Left lung (tissue), 10 donors: ENCODE results near the gene LAMC3. TPM values are rescaled to one million over a fixed set of nuclear protein-coding genes. Genes with fewer than 3 reads are reported as not detected.
A peak's percentile ranks its signal among the peaks of the same experiment; 100 is the strongest.

Experiments used
- ATAC-seq: fragments of 200-7000 bp; cut with Tn5 transposase; one replicate; pipeline ENCODE4 v1.9.1; 2020; ENCODE audit warnings: moderate library complexity
- DNase-seq, 4 donors: peaks; one replicate each; pipeline ENCODE4 v3.0.0-alpha.2; 2013 to 2020
- H3K27ac ChIP-seq, 2 donors: fragments of 200-600 bp; sonication (generic) in 1 of 2; one replicate each; pipeline versions ENCODE4 v1.5.0 to v1.8.0; 2020 to 2021
- H3K27me3 ChIP-seq, 2 donors: fragments of 200-600 bp; sonication (generic) in 1 of 2; one replicate each; pipeline versions ENCODE4 v1.5.0 to v1.8.0; 2020 to 2021
- H3K36me3 ChIP-seq, 2 donors: fragments of 200-600 bp; sonication (generic) in 1 of 2; one replicate each; pipeline versions ENCODE4 v1.5.0 to v1.8.0; 2020 to 2021
- H3K4me1 ChIP-seq, 2 donors: fragments of 200-600 bp; one replicate each; pipeline ENCODE4 v1.8.0; 2021
- H3K4me3 ChIP-seq, 2 donors: fragments of 200-600 bp; sonication (generic) in 1 of 2; one replicate each; pipeline versions ENCODE4 v1.5.0 to v1.8.0; 2020 to 2021; ENCODE audit warnings: mild to moderate bottlenecking in 1 of 2
- H3K9me3 ChIP-seq, 2 donors: fragments of 200-600 bp; sonication (generic) in 1 of 2; one replicate each; pipeline versions ENCODE4 v1.5.0 to v1.8.0; 2020 to 2021
- intact Hi-C, 2 donors: fragments of 100-400 bp; cut with DNase I; formaldehyde crosslinking; loops; one replicate each; pipeline versions ENCODE4 v1.11.2 to v1.14.2; 2022
- polyA plus RNA-seq, 6 donors: library from polyadenylated mRNA; unstranded; fragments of 120-200 nt; gene quantifications; one replicate each; pipeline ENCODE4 v1.2.1, GENCODE V29; 2013; ENCODE audit not compliant: insufficient read length in 6 of 6
- total RNA-seq, 2 donors: library from RNA; stranded (reverse); fragmentation: NEBNext Ultra II Directional; extraction: Animal tissue kit (Norgen Biotek cat#: 25700); gene quantifications; one replicate each; pipeline ENCODE4 v1.2.1, GENCODE V29; 2021
- TF ChIP-seq, protein P1 (sequence below), 2 donors: fragments of 200-600 bp; sonication (generic) in 1 of 2; IDR thresholded peaks; one replicate each; pipeline versions ENCODE4 v1.5.0 to v1.8.0; 2021; ENCODE audit warnings: antibody characterized with exemption in 2 of 2
- donor health status: DM: no; HTN: yes; CAD: no.
- donor health status: DM: no; HTN: no; CAD: no.

LAMC3 gene
- total and polyA plus RNA-seq, 8 donors = 9.2 to 25.5 (median 14.3) TPM

DNA sequence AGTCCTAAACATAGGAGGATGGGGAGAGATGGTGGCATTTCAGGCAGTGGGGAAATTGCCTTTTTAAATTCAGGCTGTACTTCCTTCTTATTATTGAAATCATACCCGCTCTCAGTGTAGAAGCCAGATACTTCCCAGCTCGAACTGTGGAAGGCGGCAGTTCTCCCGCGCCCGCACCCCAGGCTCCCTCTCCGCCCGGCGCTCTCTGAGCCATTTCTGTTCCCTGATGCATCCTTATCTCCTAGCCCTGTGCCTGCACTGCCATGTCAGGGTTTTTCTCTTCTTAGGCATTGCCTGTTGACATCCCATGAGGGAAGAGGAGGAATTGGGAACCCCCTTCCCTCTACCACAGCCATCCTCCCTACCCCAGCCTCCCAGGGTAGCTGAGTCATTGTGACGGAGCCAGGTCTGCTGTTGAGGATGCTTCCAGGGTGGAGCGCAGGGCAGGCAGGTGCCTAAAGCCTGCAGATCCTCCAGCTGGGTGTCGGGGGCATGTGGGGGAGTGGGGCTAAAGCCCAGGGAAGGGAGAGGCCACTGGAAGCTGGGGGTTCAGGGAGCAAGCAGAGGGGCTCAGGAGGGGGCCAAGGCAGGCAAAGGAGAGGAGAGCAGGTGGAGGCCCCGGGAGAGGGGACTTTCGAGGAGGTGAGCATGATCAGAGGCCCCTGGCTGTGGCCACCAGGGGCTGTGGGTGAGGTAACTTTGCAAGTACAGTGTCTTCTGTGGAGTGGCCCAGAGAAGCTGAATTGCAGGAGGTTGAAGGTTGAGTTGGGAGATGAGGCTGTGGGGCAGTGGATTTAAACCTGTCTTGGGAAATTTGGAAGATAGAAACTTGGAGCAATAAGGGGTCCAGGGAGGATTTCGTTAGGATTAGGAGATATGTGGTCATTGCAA lies 16.2 kb downstream of the LAMC3 start:
- Histone ChIP-seq H3K27me3 (peaks cover 0 to 20% of the 10 kb centered on the region in 2 donors), H3K27ac (no peak overlapping the region), H3K36me3 (no peaks in the 10 kb centered on the region), H3K4me1 (no peaks in the 10 kb centered on the region), H3K9me3 (no peaks in the 10 kb centered on the region), H3K4me3 (no peak overlapping the region)
- TF ChIP-seq, protein P1, sequence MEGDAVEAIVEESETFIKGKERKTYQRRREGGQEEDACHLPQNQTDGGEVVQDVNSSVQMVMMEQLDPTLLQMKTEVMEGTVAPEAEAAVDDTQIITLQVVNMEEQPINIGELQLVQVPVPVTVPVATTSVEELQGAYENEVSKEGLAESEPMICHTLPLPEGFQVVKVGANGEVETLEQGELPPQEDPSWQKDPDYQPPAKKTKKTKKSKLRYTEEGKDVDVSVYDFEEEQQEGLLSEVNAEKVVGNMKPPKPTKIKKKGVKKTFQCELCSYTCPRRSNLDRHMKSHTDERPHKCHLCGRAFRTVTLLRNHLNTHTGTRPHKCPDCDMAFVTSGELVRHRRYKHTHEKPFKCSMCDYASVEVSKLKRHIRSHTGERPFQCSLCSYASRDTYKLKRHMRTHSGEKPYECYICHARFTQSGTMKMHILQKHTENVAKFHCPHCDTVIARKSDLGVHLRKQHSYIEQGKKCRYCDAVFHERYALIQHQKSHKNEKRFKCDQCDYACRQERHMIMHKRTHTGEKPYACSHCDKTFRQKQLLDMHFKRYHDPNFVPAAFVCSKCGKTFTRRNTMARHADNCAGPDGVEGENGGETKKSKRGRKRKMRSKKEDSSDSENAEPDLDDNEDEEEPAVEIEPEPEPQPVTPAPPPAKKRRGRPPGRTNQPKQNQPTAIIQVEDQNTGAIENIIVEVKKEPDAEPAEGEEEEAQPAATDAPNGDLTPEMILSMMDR (IDR thresholded peaks at IDR 0.05) = no peak
- intact Hi-C loops = no loop called here
- DNase-seq (peak in 1 of 4 donors; percentile 40), ATAC-seq (no peak)

DNA sequence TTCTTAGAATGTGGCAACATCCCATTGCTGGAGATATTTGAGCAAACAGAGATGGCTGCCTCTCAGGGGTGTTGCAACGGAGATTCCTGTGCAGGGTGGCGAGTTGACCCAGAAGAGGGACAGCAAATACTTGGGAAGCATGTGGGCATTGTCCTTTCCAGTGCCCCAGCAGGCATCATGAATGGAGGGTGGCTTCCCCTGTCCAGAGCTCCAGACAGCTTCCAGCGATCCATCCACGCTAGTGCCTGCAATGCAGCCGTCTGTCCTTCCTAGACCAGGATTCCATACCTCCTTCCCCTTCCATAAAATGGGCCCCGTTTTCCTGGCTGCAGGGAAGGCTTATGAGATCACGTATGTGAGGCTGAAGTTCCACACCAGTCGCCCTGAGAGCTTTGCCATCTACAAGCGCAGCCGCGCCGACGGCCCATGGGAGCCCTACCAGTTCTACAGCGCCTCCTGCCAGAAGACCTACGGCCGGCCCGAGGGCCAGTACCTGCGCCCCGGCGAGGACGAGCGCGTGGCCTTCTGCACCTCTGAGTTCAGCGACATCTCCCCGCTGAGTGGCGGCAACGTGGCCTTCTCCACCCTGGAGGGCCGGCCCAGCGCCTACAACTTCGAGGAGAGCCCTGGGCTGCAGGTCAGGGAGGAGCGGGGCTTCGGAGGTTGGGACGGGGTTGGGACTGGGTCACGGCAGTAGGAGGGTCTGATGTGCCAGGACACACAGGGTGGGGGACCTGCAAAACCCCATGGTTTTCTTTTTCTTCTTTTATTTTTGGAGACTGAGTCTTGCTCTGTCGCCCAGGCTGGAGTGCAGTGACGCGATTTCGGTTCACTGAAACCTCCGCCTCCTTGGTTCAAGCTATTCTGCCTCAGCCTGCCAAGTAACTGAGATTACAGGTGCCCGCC lies 17.2 kb downstream of the LAMC3 start:
- H3K27me3 ChIP-seq = peaks cover 0 to 15% of the 10 kb centered on the region in 2 donors
- H3K27ac ChIP-seq = no peak overlapping the region
- H3K4me1 ChIP-seq = no peaks in the 10 kb centered on the region
- no peaks in the 10 kb centered on the region for H3K9me3 ChIP-seq
- TF ChIP-seq, protein P1 (IDR thresholded peaks at IDR 0.05) = no peak
- ATAC-seq (no peak), DNase-seq (peak in 1 of 4 donors; percentile 82)
- H3K36me3 ChIP-seq = no peaks in the 10 kb centered on the region
- H3K4me3 ChIP-seq = no peak overlapping the region
- intact Hi-C loops = no loop called here

DNA sequence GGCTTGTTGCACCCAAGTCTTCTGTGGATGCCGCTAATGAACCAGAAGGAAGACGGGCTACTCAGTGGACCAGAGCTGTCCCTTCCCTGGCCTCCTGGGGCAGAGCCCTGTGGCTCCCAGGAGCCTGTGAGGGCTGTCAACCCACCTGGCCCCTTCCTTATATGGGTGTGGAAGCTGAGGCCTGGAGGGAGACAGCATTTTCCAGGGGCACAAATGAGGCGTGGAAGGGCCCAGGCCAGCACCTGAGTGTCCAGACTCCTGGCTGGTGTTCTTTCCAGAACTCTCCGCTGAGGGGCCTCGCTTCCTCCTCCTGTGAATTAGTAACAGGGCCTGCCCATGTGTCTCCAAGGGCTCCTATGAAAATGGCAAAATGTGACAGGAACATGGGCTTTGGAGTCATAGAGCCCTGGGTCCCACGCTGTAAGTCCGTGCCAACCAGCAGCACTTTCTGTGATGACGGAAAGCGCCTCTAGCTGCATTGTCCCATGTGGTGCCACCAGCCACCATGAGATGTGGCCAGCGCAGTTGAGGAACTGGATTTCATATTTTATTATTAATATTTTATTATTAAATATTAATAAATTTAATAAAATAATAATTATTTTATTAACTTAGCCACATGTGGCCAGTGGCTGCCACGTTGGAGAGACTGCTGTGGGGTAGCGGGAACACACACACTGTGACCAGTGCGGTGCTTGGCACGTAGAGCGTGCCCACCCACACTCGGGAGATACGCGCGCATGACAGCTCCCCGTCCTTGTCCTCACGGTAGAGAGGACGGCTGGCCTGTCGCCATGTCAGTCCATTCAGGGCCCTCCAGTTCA lies 18.3 kb downstream of the LAMC3 start:
- no peaks in the 10 kb centered on the region for H3K36me3 ChIP-seq
- TF ChIP-seq, protein P1 (IDR thresholded peaks at IDR 0.05) = no peak
- intact Hi-C loops = no loop called here
- no peak overlapping the region for H3K4me3 ChIP-seq
- no peak for ATAC-seq
- H3K27ac ChIP-seq = no peak overlapping the region
- H3K9me3 ChIP-seq = no peaks in the 10 kb centered on the region
- peak in 1 of 4 donors; percentile 13 for DNase-seq
- H3K27me3 ChIP-seq = peaks cover 0 to 15% of the 10 kb centered on the region in 2 donors
- no peaks in the 10 kb centered on the region for H3K4me1 ChIP-seq

DNA sequence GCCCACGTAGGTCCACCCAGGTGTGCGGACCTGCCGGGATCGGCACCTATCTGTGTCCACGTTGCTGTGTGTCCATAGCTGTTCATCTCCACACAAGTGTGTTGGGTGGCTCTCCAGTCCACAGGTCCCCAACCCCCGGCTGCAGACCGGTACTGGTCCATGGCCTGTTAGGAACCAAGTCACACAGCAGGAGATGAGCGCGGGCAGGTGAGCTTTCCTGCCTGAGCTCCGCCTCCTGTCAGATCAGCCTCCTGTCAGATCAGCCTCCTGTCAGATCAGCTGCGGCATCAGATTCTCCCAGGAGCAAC lies 18.9 kb downstream of the LAMC3 start:
- TF ChIP-seq, protein P1 (IDR thresholded peaks at IDR 0.05) = no peak
- intact Hi-C loops = no loop called here
- H3K36me3 ChIP-seq = no peaks in the 10 kb centered on the region
- H3K27ac ChIP-seq = no peak overlapping the region
- ATAC-seq = no peak
- H3K4me1 ChIP-seq = no peaks in the 10 kb centered on the region
- DNase-seq = peak in 1 of 4 donors; percentile 54
- no peaks in the 10 kb centered on the region for H3K9me3 ChIP-seq
- H3K4me3 ChIP-seq = no peak overlapping the region
- peaks cover 0 to 15% of the 10 kb centered on the region in 2 donors for H3K27me3 ChIP-seq
